Fibroblast of peridontal ligament (primary cell): Measurements from ENCODE around the gene HSPB1.
A peak's percentile ranks its signal among the peaks of the same experiment; 100 is the strongest.
"Not testable (repeated sequence)": the region's sequence is repeated elsewhere in the genome, so short reads cannot be mapped to it uniquely, and the experiment has no call there.

ENCODE experiments used
- DNase-seq: peaks from one replicate; pipeline ENCODE4 v3.0.0-alpha.2; 2010; ENCODE audit errors: extremely low read depth

The HSPB1 gene

DNA sequence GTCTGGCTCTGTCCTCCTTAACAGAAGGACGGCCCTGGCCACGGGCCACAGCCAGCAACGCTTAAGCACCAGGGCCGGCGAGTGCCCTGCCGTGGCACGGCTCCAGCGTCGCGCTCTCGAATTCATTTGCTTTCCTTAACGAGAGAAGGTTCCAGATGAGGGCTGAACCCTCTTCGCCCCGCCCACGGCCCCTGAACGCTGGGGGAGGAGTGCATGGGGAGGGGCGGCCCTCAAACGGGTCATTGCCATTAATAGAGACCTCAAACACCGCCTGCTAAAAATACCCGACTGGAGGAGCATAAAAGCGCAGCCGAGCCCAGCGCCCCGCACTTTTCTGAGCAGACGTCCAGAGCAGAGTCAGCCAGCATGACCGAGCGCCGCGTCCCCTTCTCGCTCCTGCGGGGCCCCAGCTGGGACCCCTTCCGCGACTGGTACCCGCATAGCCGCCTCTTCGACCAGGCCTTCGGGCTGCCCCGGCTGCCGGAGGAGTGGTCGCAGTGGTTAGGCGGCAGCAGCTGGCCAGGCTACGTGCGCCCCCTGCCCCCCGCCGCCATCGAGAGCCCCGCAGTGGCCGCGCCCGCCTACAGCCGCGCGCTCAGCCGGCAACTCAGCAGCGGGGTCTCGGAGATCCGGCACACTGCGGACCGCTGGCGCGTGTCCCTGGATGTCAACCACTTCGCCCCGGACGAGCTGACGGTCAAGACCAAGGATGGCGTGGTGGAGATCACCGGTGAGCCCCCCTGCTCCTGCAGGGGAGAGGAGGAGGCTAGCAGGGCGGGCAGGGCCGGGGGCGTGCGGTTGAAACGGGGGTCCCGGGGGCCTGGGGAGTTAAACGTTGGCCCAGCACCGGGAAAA, at the start of gene HSPB1:
HSPB1 (plus strand) TSS at position 327 of the 855 bp plus-strand sequence; CDS start at position 367, 40 bp downstream.
- peak; percentile 79 for DNase-seq

GRCh38 chr7:76254781-76255180, 47.7 kb upstream of the HSPB1 start:
- DNase-seq: no peak

GRCh38 chr7:76257973-76258372, 44.5 kb upstream of the HSPB1 start:
- DNase-seq: no peak

DNA sequence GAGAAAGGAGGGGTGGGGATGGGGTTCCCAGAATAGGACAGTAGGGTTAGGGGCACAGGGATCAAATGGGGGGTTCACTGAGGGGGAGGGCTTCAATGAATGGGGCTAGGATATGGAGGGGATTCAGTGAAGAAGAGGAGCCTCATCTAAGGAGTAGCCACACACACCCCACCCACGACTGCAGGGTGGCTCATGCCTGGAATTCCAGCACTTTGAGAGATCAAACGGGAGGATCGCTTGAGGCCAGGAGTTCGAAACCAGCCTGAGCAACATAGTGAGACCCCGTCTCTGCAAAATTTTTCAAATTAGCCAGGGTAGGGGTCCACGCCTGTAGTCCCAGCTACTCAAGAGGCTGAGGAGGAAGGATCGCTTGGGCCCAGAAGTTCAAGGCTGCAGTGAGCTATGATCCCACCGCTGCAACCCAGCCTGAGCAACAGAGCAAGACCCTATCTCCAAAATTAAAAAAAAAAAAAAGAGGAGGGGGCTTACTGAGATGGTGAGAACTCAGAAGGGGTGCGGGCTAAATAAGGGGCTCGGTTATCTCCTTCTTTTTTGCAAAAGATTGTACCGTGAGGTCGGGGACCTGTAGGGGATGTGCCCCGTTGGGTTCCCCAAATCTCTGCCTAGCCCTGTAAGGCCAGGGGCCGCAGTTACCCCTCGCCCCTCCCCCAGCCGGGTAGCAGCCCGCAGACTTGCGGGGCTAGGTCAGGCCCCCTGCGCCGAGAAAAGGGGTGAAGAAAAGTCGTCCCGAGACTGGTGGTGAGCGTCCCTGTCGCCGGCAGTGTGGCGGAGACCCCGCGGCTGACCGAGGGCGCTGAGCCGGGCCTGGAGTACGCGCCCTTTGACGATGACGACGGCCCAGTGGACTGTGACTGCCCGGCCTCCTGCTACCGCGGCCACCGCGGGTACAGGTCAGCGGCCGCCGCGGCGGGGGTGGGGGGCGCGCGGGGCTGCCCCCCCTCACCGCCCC, 43.1 kb upstream of the HSPB1 start:
- DNase-seq: no peak

GRCh38 chr7:76260171-76260703, 42.2 kb upstream of the HSPB1 start:
- DNase-seq: no peak

DNA sequence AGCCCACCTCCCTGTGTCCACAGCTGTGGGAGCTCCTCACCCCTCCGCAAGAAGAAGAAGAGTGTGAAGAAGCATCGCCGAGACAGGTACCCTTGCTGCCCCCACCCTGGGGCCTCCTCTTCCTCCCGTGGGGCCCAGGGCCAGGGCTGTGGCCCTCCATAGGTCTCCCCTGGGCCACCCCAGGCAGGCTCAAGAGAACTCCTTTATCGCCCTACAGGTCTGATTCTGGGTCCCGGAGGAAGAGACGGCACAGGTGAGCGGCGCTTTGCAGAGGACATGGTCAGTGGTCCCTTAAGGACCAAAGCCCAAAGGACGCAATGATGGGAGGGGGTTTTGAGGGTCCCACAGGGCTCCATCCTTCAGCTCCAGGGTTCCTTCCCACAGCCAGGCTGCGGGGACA, 41.1 kb upstream of the HSPB1 start:
- no peak for DNase-seq

- DNase-seq: no peak
These were observed 40.5 kb upstream of the HSPB1 start for GRCh38 chr7:76261931-76262330.

DNA sequence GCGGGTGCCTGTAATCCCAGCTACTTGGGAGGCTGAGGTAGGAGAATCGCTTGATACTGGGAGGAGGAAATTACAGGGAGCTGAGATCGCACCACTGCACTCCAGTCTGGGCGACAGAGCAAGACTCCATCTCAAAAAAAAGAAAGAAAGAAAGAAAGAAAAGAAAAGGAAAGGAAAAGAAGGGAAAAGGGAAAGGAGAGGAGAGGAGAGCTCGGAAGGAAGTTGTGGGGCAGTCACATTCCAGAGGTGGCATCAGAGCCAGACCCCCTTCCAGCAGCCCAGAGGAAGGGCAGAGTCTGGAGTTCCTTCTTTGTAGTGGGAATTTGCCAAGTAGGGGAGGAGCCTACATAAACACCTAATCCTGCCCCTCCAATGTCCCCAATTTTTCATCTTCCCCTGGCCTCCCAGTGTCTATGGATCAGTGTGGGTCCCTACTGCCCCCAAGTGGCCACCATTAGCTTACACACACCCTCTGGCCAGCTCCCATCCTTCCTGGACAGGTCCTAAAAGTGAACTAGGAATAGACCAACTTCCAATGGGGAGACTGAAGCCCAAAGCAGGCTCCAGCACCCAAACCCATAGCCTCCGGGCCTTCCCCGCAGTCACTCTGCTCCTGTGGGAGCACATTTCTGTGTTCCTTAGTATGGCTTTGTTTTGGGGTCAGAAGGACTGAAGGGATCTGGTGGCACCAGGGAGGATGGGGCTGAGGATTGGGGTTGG, 39.6 kb upstream of the HSPB1 start:
- DNase-seq: peak; percentile 61

DNA sequence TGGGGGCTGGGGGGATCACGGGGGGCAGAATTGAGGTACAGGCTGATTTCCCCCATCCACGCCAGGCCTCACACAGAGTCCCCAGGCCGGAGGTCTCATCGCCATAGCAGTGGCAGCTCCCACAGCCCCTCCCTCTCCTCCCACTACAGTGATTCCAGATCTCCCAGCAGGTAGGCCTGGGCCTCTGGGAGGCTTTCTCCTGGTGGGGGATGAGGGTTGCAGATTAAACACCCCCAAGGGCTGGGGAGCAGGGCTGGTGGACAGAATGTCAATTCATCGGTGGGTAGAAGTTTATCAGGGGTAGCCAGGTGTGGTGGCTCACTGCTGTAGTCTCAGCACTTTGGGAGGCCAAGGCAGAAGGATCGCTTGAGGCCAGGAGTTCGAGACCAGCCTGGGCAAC, 37.2 kb upstream of the HSPB1 start:
- DNase-seq: no peak

GRCh38 chr7:76267107-76267893, 35.2 kb upstream of the HSPB1 start:
- DNase-seq: no peak

DNA sequence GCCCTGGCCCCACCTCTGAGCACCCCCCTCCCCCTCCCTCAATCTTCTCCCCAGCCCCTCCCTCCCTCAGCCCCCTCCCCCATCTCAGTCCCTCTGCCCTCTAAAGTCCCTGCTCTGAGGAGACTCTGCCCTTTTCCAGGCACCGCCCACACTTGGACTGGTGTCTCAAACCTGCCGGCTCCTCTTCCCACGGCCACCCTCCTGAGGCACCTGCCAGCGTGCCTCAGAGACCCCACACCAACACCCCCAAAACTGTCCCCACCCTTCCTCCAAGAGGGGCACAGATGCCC, 34.6 kb upstream of the HSPB1 start:
- DNase-seq: no peak

- DNase-seq: no peak
These were observed 34.1 kb upstream of the HSPB1 start for GRCh38 chr7:76268376-76268775.

GRCh38 chr7:76269895-76270294, 32.6 kb upstream of the HSPB1 start:
- peak; percentile 8 for DNase-seq

- not testable (repeated sequence) for DNase-seq
These were observed 31.1 kb upstream of the HSPB1 start for GRCh38 chr7:76271384-76271783.

- DNase-seq: no peak
These were observed 30.3 kb upstream of the HSPB1 start for GRCh38 chr7:76272142-76272541.

- no peak for DNase-seq
These were observed 29.5 kb upstream of the HSPB1 start for GRCh38 chr7:76272851-76273497.

DNA sequence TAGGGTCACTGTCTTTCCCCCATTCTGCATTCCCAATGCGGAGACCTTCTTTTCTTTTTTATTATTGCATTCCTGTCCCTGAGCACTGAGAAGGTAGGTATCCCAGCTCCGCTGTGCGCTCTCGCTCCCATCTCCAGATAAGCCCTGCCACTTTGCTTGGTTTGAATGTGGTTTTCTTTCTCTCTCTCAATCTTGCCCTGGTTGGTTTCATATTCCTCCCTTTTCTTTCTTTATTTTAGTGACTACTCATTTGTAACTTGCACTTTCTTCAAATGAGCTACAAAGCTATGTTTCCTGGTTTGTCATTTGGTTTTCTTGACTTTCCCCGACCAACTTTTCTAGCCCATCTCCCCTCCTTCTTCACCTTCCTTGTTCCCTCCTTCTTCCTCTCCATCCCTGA, 29.0 kb upstream of the HSPB1 start:
- no peak for DNase-seq

DNA sequence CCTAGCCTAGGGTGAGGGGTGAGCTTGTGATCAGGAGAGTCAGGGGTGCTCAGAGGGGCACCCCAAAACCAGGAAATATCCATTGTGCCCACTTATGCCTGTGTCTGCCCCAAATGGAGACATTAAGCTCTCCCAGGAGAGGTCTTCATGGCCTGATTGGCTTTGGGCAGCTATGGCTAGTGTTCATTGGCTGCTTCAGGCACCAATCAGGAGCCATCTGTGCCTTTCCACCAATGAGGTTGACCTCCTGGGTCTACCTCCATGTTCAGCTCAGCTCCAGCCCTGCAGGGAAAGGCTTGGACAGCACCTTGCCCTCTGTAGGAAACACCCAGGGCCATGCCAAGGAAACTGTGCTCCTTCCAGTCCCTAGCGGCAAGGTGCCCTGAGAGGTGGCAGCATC, 23.9 kb upstream of the HSPB1 start:
- no peak for DNase-seq

- DNase-seq: no peak
These were observed 22.1 kb upstream of the HSPB1 start for GRCh38 chr7:76280408-76280807.

- no peak for DNase-seq
These were observed 21.3 kb upstream of the HSPB1 start for GRCh38 chr7:76281006-76281705.
